NT2/D1 (cell line): ENCODE results near the gene BACE2.
A peak's percentile ranks its signal among the peaks of the same experiment; 100 is the strongest.

Source experiments
- DNase-seq: peaks from one replicate; pipeline ENCODE4 v3.0.0-alpha.2; 2011; ENCODE audit warnings: low read depth, low spot score
- H3K27me3 ChIP-seq: 2 replicates; pipeline ENCODE4 v1.6.0; 2011; ENCODE audit warnings: mild to moderate bottlenecking; ENCODE audit not compliant: insufficient read length, insufficient read depth
- H3K36me3 ChIP-seq: 2 replicates; pipeline ENCODE4 v1.6.1; 2011; ENCODE audit warnings: mild to moderate bottlenecking, low read length, mixed read lengths; ENCODE audit not compliant: insufficient read depth, insufficient read length
- H3K4me1 ChIP-seq: 2 replicates; pipeline ENCODE4 v1.5.1; 2011; ENCODE audit not compliant: insufficient read depth, insufficient read length
- H3K4me3 ChIP-seq: 2 replicates; pipeline ENCODE4 v1.5.1; 2011; ENCODE audit warnings: low read depth; ENCODE audit not compliant: insufficient read length
- H3K9ac ChIP-seq: 2 replicates; pipeline ENCODE4 v1.6.0; 2011; ENCODE audit warnings: low read depth; ENCODE audit not compliant: insufficient read length
- H3K9me3 ChIP-seq: 2 replicates; pipeline ENCODE4 v1.5.1; 2011; ENCODE audit warnings: mild to moderate bottlenecking, low read length; ENCODE audit not compliant: insufficient read depth
- SUZ12 ChIP-seq: IDR thresholded peaks from 2 replicates; pipeline ENCODE4 v1.6.1; 2011; ENCODE audit not compliant: insufficient read length, insufficient read depth; ENCODE audit errors: extremely low read depth
- YY1 ChIP-seq: IDR thresholded peaks from 2 replicates; pipeline ENCODE4 v1.6.1; 2011; ENCODE audit not compliant: insufficient read length, insufficient read depth
- ZNF274 ChIP-seq: IDR thresholded peaks from 2 replicates; pipeline ENCODE4 v1.6.1; 2011; ENCODE audit warnings: mild to moderate bottlenecking, low read depth, low read length

Gene BACE2

GRCh38 chr21:41133874-41134522, 34.0 kb upstream of the BACE2 start:
- H3K27me3 ChIP-seq: peaks cover under 1% of the 10 kb centered on the region
- peak; percentile 40 for DNase-seq

DNA sequence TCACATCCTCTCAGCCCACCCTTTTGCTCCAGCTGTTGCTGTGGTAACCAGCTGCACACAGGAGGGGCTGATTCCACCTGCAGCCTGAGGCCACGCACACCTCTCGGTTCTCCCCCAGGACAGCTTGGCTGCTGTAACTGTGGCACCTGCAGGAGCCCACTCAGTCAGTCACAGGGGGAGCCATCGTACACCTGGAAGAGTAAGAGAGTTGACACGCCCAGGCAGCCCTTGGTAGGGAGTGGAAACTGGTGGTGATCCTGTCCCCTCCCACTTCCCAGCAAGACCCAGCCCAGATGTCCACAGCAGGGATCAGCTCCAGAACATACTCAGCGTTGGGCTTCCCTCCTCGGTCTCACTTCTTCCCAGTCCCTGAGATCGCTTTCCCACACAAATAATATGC, 32.2 kb upstream of the BACE2 start:
- no peak overlapping the region for H3K4me3 ChIP-seq
- DNase-seq: no peak
- no peaks in the 10 kb centered on the region for H3K4me1 ChIP-seq
- peaks cover 26% of the 10 kb centered on the region; the same call in 1 of the 2 replicates for H3K9me3 ChIP-seq
- peaks cover 5% of the 10 kb centered on the region for H3K27me3 ChIP-seq
- TF ChIP-seq ZNF274 (no peak), SUZ12 (no peak), YY1 (no peak)
- H3K36me3 ChIP-seq: no peaks in the 10 kb centered on the region
- H3K9ac ChIP-seq: no peak overlapping the region

More at GRCh38 chr21:41133874-41134522, 34.0 kb upstream of the BACE2 start:
- TF ChIP-seq YY1 (no peak), ZNF274 (no peak), SUZ12 (no peak)
- no peak overlapping the region for H3K9ac ChIP-seq
- peaks cover 31% of the 10 kb centered on the region; the same call in 1 of the 2 replicates for H3K9me3 ChIP-seq
- H3K4me1 ChIP-seq: no peaks in the 10 kb centered on the region
- no peak overlapping the region for H3K4me3 ChIP-seq
- H3K36me3 ChIP-seq: no peaks in the 10 kb centered on the region

DNA sequence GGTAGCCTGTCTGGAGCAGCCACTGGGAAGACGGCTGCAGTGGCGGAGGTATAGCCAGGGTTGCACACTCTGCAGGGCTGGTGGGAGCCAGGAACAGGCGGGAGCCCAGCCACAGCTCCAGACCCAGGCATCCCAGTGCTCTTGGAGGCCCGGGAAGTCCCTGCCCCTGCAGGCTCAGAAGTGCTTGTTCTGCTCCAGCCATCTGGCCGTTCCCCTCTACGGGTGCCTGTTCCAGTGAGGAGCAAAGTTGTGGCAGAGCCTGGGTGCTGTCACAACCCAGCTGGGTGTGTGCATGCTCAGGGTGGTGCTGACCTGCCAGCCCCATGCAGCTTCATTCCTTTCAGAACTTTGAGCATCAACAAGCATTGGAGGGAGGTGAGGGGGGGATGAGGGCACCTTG, 31.7 kb upstream of the BACE2 start:
- no peak overlapping the region for H3K4me3 ChIP-seq
- TF ChIP-seq ZNF274 (no peak), SUZ12 (no peak), YY1 (no peak)
- no peak overlapping the region for H3K9ac ChIP-seq
- no peaks in the 10 kb centered on the region for H3K4me1 ChIP-seq
- H3K27me3 ChIP-seq: peaks cover 5% of the 10 kb centered on the region
- H3K36me3 ChIP-seq: no peaks in the 10 kb centered on the region
- no peak for DNase-seq
- H3K9me3 ChIP-seq: peaks cover 26% of the 10 kb centered on the region; the same call in 1 of the 2 replicates

- DNase-seq: no peak
- no peaks in the 10 kb centered on the region for H3K4me1 ChIP-seq
- H3K9me3 ChIP-seq: peaks cover 26% of the 10 kb centered on the region; the same call in 1 of the 2 replicates
Measured at GRCh38 chr21:41137401-41137800, 30.6 kb upstream of the BACE2 start.

GRCh38 chr21:41137889-41138288, 30.1 kb upstream of the BACE2 start:
- no peak overlapping the region for H3K4me3 ChIP-seq
- no peak for TF ChIP-seq YY1
- TF ChIP-seq ZNF274: no peak
- TF ChIP-seq SUZ12: no peak
- no peak for DNase-seq

More at GRCh38 chr21:41137401-41137800, 30.6 kb upstream of the BACE2 start:
- H3K9ac ChIP-seq: no peak overlapping the region
- peaks cover 5% of the 10 kb centered on the region for H3K27me3 ChIP-seq
- H3K36me3 ChIP-seq: no peaks in the 10 kb centered on the region
- TF ChIP-seq ZNF274 (no peak), YY1 (no peak), SUZ12 (no peak)
- H3K4me3 ChIP-seq: no peak overlapping the region

GRCh38 chr21:41138711-41139110, 29.2 kb upstream of the BACE2 start:
- TF ChIP-seq SUZ12 (no peak), YY1 (no peak), ZNF274 (no peak)
- peaks cover 5% of the 10 kb centered on the region for H3K27me3 ChIP-seq

More at GRCh38 chr21:41137889-41138288, 30.1 kb upstream of the BACE2 start:
- Histone ChIP-seq H3K4me1 (no peaks in the 10 kb centered on the region), H3K9ac (no peak overlapping the region), H3K36me3 (no peaks in the 10 kb centered on the region), H3K27me3 (peaks cover 5% of the 10 kb centered on the region), H3K9me3 (peaks cover 26% of the 10 kb centered on the region; the same call in 1 of the 2 replicates)

DNA sequence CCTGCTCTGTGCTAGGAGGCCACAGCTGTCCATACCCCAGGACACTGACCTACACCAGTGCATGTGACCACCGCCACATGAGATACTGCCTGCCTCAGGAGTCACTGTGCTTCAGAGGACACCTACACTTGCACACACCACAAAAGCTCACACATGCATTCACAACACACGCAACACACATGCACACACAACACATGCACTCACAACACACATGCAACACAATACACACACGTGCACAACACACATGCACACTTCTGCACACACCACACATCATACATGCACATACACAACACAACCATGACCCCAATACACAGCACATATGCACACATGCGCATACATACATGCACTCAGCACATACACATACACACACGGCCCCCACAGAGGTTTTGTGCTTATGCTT, 28.7 kb upstream of the BACE2 start:
- H3K36me3 ChIP-seq: no peaks in the 10 kb centered on the region
- DNase-seq: no peak
- H3K9me3 ChIP-seq: peaks cover 26% of the 10 kb centered on the region; the same call in 1 of the 2 replicates
- H3K4me3 ChIP-seq: no peak overlapping the region
- H3K27me3 ChIP-seq: peaks cover 5% of the 10 kb centered on the region
- no peaks in the 10 kb centered on the region for H3K4me1 ChIP-seq
- TF ChIP-seq SUZ12 (no peak), YY1 (no peak), ZNF274 (no peak)
- no peak overlapping the region for H3K9ac ChIP-seq

More at GRCh38 chr21:41138711-41139110, 29.2 kb upstream of the BACE2 start:
- no peak for DNase-seq
- Histone ChIP-seq H3K9me3 (peaks cover 26% of the 10 kb centered on the region; the same call in 1 of the 2 replicates), H3K4me1 (no peaks in the 10 kb centered on the region), H3K4me3 (no peak overlapping the region), H3K9ac (no peak overlapping the region), H3K36me3 (no peaks in the 10 kb centered on the region)
